Islet precursor cell (in vitro differentiated cells): ENCODE data around the gene NFAT5.

Source experiments
- DNase-seq: peaks from one replicate; pipeline ENCODE4 v3.0.0-alpha.2; 2018

The NFAT5 gene

GRCh38 chr16:69654280-69654931, 88.6 kb downstream of the NFAT5 start:
- no peak for DNase-seq

- no peak for DNase-seq
These were observed 94.4 kb downstream of the NFAT5 start for GRCh38 chr16:69660166-69660565.

GRCh38 chr16:69662901-69663300, 97.1 kb downstream of the NFAT5 start:
- no peak for DNase-seq

GRCh38 chr16:69663846-69664245, 98.1 kb downstream of the NFAT5 start:
- no peak for DNase-seq

GRCh38 chr16:69669577-69669976, 103.8 kb downstream of the NFAT5 start:
- DNase-seq, result no peak

GRCh38 chr16:69672315-69672997, 106.7 kb downstream of the NFAT5 start:
- DNase-seq, result no peak

GRCh38 chr16:69672998-69673713, 107.4 kb downstream of the NFAT5 start:
- DNase-seq, result no peak

GRCh38 chr16:69680358-69680757, 114.6 kb downstream of the NFAT5 start:
- DNase-seq, result no peak

- no peak for DNase-seq
These were observed 122.8 kb downstream of the NFAT5 start for GRCh38 chr16:69688589-69688988.

- no peak for DNase-seq
These were observed 126.5 kb downstream of the NFAT5 start for GRCh38 chr16:69691980-69692911.

- DNase-seq, result no peak
These were observed 128.2 kb downstream of the NFAT5 start for GRCh38 chr16:69693916-69694315.

GRCh38 chr16:69698404-69698803, 132.6 kb downstream of the NFAT5 start:
- no peak for DNase-seq

- DNase-seq, result no peak
These were observed 134.1 kb downstream of the NFAT5 start for GRCh38 chr16:69699915-69700314.

GRCh38 chr16:69701452-69701851, 135.7 kb downstream of the NFAT5 start:
- no peak for DNase-seq

GRCh38 chr16:69701866-69702265, 136.1 kb downstream of the NFAT5 start:
- DNase-seq, result no peak

GRCh38 chr16:69703638-69704037, 137.9 kb downstream of the NFAT5 start:
- DNase-seq, result no peak

GRCh38 chr16:69706256-69706974, 140.6 kb downstream of the NFAT5 start:
- DNase-seq, result no peak

- DNase-seq, result no peak
These were observed 141.2 kb downstream of the NFAT5 start for GRCh38 chr16:69706975-69707340.

- no peak for DNase-seq
These were observed 142.3 kb downstream of the NFAT5 start for GRCh38 chr16:69707920-69708683.

GRCh38 chr16:69709456-69710084, 143.8 kb downstream of the NFAT5 start:
- DNase-seq, result no peak

GRCh38 chr16:69711115-69711740, 145.5 kb downstream of the NFAT5 start:
- no peak for DNase-seq
